Ishikawa (cell line): Measurements from ENCODE around the gene TAS2R20.

Experiments
- CEBPB ChIP-seq: IDR thresholded peaks from 2 replicates; pipeline ENCODE4 v1.6.1; 2012
- CREB1 ChIP-seq: IDR thresholded peaks from 2 replicates; pipeline ENCODE4 v1.6.1; 2012; ENCODE audit warnings: low read depth
- EGR1 ChIP-seq: IDR thresholded peaks from 2 replicates; pipeline ENCODE4 v1.6.1; 2012
- EP300 ChIP-seq: IDR thresholded peaks from 2 replicates; pipeline ENCODE4 v1.6.1; 2012; ENCODE audit warnings: borderline replicate concordance
- FOXM1 ChIP-seq: IDR thresholded peaks from 2 replicates; pipeline ENCODE4 v1.6.1; 2012; ENCODE audit warnings: low read depth, borderline replicate concordance
- MAX ChIP-seq: IDR thresholded peaks from 2 replicates; pipeline ENCODE4 v1.6.1; 2012
- NFIC ChIP-seq: IDR thresholded peaks from 2 replicates; pipeline ENCODE4 v1.6.1; 2012
- RAD21 ChIP-seq: IDR thresholded peaks from 2 replicates; pipeline ENCODE4 v1.6.1; 2012; ENCODE audit warnings: low read depth
- REST ChIP-seq: IDR thresholded peaks from 2 replicates; pipeline ENCODE4 v1.6.1; 2012; ENCODE audit warnings: low read depth, mild to moderate bottlenecking
- TAF1 ChIP-seq: IDR thresholded peaks from 2 replicates; pipeline ENCODE4 v1.6.1; 2012; ENCODE audit warnings: low read depth, mild to moderate bottlenecking
- TCF12 ChIP-seq: IDR thresholded peaks from 2 replicates; pipeline ENCODE4 v1.6.1; 2012; ENCODE audit warnings: low read depth
- TEAD4 ChIP-seq: IDR thresholded peaks from 2 replicates; pipeline ENCODE4 v1.6.1; 2012
- USF1 ChIP-seq: IDR thresholded peaks from 2 replicates; pipeline ENCODE4 v1.6.1; 2012
- YY1 ChIP-seq: IDR thresholded peaks from 2 replicates; pipeline ENCODE4 v1.6.1; 2012; ENCODE audit warnings: low read depth
- ZBTB7A ChIP-seq: IDR thresholded peaks from 2 replicates; pipeline ENCODE4 v1.6.1; 2012; ENCODE audit warnings: low read depth

TAS2R20 gene

GRCh38 chr12:10974965-10975364 is 23.1 kb downstream of the TAS2R20 start:
- TF ChIP-seq NFIC (no peak), TEAD4 (no peak), EGR1 (no peak), REST (no peak), MAX (no peak), CREB1 (no peak), USF1 (no peak)

GRCh38 chr12:10968765-10969456 is 29.2 kb downstream of the TAS2R20 start:
- TF ChIP-seq TCF12 (no peak), NFIC (no peak), CEBPB (peak; percentile 10; the same call in 1 of the 2 replicates)

GRCh38 chr12:10967409-10967808 is 30.7 kb downstream of the TAS2R20 start:
- TF ChIP-seq TCF12: no peak
- TF ChIP-seq NFIC: no peak
- TF ChIP-seq CEBPB: no peak
- no peak for TF ChIP-seq REST
- TF ChIP-seq TAF1: no peak
- no peak for TF ChIP-seq USF1
- no peak for TF ChIP-seq FOXM1
- no peak for TF ChIP-seq MAX
- no peak for TF ChIP-seq CREB1
- no peak for TF ChIP-seq YY1

GRCh38 chr12:10966314-10966713 is 31.8 kb downstream of the TAS2R20 start:
- no peak for TF ChIP-seq CEBPB
- TF ChIP-seq REST: no peak
- no peak for TF ChIP-seq MAX
- TF ChIP-seq USF1: no peak
- TF ChIP-seq CREB1: no peak
- TF ChIP-seq EP300: no peak
- TF ChIP-seq ZBTB7A: no peak
- TF ChIP-seq NFIC: no peak

GRCh38 chr12:10965476-10965875 is 32.6 kb downstream of the TAS2R20 start:
- TF ChIP-seq RAD21 (no peak), NFIC (no peak), USF1 (no peak), YY1 (no peak), ZBTB7A (no peak), EGR1 (no peak), TAF1 (no peak), FOXM1 (no peak), TEAD4 (no peak), MAX (no peak)
